ENCODE data around the gene RAP1GAP2. TPM values are rescaled to one million over a fixed set of nuclear protein-coding genes. Genes with fewer than 3 reads are reported as not detected.

RAP1GAP2 gene
- total RNA-seq, 1 donor from 2014 or later = 10.4 TPM

DNA sequence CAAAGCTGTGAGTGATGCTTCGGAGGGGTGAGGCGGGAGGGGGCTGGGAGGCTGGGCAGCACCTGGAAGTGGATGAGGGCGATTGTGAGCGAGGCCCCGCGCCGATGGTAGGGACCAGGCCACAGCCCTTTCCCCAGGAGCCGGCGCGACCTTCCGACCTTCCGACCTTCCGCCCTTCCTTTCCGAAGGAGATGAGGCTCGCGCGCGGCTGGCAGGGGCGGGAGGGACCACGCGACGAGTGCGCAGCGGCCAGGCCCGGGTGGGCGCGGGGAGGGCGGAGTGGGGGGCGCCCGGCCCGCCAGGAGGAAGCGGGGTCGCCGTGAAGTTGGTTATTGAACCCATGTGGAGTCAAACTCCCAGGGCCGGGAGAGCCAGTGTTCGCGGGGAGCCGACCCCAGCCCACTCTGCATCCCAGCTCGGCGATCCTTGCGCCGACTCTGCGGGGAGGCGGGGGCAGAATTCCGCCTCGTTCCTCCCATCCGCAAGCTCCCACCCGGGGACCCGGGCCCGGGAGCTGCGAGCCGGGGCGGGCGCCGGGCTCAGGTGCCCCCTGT lies 56.6 kb downstream of the RAP1GAP2 start:
- DNase-seq (ENCODE audit: low spot score) = no peak

DNA sequence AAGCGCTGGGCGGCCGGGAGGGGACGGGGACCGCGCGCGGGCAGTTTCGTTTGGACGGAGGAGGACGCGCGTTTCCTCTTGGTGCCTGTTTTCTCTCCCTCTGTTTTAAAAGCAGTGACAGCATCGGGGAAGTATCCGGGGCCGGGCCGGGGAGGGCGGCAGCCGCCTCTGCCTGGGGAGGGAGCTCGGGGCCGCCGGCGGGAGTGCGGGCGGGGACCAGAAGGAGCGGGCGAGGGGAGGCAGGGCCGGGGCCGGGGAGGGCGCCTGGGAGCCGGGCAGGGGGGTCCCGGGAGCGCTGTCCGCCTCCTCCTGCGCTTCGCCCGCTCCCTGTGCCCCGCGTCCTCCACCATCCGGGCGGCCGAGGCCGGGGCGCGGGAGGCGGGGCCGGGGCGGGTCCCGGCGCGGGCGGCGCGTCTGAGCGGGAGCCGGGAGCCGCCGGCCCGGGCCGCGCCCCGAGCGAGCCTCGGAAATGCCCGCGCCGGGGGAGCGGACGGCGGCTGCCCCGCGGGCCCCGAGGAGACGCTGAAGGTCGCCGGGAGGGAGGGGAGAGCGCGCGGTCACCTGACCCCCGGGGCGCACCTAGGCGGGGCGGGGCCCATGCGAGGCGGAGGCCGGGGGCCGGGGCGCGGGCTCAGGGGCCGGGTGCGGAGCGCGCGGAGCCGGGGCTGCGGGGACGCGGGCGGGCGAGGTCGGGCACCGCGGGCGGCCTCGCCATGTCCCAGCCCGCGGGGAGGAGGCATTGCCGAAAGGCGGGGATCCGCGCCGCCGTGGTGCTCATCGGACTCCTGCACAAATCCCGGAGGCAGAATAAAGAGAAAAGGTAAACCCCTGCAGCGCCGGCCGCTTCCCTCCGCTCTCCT lies 57.3 kb downstream of the RAP1GAP2 start:
- no peak for DNase-seq (ENCODE audit: low spot score)

DNA sequence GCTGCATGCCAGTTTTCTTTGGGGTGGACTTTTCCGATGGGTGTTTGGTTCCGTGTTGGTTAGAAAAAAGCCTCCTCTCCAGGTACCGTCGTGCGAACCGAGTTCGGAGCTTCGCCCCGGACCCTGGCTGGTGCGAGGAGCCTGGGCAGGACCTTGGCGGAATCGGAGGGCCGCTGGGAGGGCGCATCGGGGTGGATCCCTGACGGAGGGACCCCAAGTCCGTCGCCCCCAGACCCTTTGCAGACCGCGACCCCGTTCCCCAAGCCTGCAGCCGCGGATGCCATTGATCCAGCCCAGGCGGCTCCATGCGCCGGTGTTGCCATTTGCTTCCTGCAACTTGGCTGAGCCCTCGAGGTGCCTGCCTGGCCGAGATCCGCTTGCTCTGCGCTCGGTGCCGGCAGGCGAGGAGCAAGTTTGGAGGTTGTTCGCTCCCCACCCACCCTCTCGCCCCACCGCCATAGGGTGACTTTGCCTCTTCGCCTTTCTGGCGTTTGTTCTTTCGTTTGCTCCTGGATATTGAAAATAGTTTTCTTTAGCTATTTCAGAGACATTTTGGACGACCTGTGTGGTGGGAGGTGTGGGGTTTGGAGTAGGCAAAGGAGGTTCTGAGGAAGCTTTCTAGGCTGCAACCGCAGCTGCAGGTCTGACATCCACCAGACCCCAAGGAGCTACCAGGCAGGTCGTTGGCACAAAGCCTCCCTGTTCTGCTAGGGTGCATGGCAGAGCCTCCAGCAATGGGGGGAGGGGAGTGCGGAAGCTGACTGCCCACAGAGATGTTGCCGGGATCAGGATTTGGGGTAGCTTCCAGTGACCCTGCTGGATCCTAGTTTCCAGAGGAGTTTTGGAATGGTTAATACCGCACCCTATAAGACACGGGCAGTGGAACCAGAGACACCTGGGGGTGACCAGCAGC lies 58.2 kb downstream of the RAP1GAP2 start:
- no peak for DNase-seq (ENCODE audit: low spot score)

DNA sequence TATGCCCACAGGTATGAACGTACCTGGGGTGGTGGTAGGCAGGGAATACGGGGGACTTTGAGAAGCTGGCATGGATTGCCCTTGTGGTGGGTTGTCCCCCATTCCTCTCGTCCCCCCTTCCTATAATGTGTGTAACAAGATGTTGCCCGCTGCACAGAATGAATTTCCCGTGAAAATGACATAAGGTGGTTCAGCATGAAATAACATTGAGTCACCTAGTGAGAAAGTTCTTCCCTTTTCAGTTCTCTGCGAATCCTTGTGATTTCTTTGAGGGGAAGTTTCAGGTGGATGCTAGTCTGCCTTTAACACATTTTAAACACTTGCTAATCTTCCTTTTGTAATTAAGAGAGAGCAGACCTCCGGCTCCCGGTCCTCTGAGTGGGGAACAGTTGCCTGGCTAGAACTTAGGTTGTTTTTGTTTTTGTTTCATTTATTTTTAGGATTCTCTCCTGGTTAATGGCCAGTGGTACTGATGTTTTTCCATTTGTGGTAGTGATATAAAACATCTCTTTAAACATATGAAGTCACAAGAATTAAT lies 58.9 kb downstream of the RAP1GAP2 start:
- no peak for DNase-seq (ENCODE audit: low spot score)

DNA sequence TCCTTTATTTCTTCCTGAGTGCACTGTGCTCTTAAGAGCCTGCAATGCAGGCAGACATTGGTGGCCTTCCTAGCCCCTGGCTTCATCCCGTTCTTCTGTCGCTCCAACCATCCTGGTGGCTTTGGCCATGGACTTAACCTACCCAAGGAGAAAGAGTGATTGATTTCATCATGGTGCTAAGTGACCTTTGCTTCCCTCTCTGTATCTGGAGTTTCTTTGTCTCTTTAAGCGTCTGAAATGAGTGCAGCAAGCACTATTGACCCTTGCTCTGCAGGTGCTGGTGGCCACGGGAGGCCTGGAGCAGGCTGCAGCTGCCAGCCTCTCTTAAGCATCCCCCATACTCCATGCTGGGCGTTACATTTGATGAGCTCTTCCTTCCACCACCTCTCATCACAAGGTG lies 60.5 kb downstream of the RAP1GAP2 start:
- DNase-seq (ENCODE audit: low spot score) = no peak

DNA sequence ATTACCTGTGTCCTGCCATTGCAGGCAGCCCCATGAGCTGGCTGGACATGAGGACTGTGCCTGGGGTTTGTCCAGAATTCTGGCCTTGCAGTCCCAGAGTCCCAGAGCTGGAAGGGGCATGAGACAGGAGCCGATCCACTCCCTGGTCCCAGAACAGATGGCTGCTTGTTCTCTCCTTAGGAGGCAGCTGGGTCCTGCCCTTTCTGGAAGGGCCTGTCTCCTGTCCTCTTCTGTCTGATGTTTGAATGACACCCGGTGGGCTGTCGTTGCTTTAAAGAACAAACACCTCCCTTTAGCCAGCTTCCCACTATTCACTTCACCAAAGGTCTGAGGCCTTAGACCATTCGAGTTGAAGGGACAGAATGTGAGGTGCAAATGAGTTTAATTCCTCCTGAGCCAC lies 63.8 kb downstream of the RAP1GAP2 start:
- DNase-seq (ENCODE audit: low spot score) = no peak

DNA sequence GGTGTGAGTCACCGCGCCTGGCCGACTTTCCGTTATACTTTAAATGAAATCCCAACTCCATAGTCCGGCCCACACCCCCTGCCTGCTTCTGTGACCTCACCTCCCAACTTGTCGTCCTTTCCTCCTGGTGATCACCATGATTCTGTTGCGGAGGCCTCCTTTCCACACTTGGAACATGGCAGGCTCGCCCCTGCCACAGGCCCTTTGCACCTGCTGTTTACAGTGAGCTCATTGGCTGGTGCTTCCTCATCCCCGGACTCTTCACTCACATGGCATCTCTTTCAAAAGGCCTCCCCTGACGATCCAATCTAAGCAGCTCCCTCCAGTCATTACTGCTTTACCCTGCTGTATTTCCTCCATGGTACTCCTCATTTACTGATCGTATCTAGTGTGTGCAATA lies 64.6 kb downstream of the RAP1GAP2 start:
- no peak for DNase-seq (ENCODE audit: low spot score)

DNA sequence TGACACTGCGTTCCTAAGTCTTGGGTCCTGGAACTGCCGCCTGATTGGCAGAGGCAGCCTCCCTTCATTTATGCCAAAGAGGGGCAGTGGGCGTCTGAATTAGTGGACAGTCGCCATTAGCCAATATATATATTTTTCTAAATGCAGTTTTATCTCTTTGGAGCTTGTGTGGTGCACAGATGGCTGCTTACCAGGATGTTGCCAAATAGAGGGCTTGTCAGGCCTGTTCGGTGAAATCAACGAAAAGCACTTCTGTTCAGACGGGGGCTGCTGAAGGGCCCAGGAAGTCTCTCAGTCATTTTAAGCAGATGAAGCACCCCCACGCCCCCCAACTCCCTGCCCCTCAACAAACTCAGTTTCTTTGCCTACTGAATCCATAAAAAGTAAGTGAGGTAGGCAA lies 66.0 kb downstream of the RAP1GAP2 start:
- no peak for DNase-seq (ENCODE audit: low spot score)

DNA sequence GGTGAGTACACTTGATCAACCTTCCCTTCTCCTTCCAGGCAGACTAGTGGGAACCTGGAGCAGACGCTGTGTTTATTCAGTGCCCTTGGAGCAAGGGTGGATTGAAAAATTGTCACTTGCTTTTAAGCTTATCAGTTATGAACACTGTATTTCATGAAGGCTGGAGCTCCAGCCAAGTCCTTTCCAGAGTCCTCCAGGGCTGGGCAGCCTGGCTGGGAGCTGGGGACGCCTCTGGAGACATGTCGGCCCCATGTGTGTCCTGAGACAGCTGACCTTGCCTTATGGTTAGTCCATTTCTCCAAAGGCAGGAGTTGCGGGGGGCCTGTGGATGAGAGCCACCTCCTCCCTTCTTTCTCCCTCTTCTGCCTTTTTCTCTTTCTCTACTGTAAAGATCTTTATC lies 67.0 kb downstream of the RAP1GAP2 start:
- DNase-seq (ENCODE audit: low spot score) = no peak

DNA sequence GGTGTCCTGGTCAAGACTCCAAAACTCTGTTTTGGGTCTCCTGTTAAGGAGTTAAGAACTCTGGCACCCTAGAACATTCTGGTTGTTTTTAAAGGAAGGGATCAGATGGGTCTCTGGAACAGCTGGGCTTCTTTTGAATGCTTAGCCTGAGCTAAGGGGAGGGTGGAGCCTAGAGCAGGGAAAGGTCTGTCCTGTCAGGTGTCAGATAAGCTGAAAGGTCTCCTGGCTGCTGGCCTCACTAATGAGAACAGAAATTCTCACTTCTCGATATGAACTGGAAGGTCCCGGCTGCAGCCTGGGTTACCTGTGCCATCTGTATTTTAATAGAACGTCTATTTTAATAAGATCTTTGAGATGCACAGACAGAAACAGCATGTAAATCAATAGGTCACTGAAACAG lies 69.0 kb downstream of the RAP1GAP2 start:
- DNase-seq (ENCODE audit: low spot score) = no peak

DNA sequence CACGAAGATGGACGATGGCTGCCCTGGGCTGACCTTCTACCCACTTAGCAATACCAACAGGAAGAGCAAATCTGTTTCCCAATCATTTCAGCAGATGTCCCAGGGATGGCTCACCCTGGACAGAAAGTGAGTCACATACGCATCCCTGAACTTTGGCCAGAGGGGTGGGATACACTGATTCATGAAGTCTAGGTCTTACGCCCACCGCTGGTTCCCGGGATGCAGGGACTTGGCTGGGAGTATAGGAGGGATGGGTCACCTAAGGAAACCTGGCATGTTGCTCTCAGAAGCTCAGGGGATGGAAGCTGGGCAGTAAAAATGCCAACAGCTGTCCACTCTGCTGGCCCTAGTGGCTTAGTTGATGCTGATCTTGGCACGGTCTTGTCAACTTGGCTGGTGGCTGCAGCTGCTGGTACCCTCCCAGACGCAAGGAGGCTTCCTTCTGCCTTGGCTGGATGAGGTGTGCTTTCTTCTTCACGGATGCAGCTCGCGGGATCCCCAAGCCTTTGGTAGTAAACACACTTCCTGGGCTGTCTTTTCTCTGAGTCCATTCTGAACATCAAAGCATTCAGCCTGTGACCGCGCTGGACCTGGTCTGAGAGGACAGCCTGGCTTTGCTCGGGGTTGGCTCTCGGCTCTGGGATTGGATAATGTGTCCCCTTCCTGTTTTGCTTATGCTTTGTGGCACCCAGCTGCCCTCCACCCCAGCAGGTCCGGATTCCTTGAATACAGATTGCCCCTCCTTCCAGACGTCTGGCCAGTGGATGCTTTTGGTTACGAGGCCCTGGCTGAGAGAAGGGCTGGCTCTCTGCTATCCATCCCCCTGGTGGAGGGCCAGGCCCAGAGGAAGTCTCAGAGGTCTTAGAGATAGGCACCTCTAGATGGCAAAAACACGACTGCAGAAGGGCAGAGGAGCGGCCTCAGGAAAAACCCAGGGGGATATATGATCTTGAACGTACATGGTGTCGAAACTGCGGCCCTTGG lies 71.5 kb downstream of the RAP1GAP2 start:
- no peak for DNase-seq (ENCODE audit: low spot score)

DNA sequence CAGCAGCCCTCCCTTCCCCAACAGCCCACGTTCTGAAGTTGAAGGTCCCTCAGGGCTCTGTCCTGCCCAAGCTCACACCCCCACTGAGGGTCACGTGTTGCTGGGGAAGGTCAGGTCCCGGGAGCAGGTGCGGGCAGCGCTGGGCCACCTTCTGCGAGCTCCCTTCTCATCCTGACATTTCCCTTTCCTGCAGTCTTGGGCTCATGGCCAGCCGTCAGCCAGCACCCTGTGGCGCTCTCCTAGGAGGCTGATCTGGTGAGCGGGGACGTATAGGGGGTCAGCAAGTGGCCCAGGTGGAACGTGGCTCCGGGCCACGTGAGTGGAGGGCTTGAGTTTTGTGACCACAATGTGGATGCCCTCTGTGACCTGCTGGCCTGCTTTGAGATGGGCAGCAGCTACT lies 73.4 kb downstream of the RAP1GAP2 start:
- DNase-seq (ENCODE audit: low spot score) = no peak

DNA sequence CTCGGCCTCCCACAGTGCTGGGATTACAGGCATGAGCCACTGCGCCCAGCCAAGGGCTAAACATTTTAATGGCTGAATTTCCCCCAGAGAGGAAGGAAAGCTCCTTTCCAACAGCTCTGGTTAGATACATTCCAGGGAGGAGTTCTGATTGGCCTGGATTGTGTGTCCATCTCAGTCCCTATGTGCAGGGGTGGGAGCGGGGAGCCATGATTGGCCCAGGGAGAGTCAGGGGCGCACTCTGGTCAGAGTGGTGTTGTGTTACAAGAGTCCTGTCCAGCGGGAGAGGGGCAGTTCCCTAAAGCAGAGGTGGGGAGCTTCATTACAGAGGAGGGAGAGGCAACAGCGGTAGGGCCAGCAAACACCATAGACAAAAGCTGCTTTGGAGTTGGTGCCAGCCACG lies 75.0 kb downstream of the RAP1GAP2 start:
- no peak for DNase-seq (ENCODE audit: low spot score)

DNA sequence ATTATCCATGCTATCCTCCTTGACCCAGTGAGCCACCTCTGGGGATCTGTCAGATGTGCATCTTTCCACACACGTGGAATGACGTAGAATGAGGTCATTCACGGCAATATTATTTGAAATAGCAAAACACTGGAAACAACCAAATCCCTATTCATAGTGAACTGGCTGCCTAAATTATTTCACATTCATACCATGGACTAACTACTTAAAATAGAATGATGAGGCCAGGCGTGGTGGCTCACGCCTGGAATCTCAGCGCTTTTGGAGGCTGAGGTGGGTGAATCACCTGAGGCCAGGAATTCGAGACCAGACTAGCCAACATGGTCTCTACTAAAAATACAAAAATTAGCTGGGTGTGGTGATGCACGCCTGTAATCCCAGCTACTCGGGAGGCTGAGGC lies 75.5 kb downstream of the RAP1GAP2 start:
- DNase-seq (ENCODE audit: low spot score) = no peak

DNA sequence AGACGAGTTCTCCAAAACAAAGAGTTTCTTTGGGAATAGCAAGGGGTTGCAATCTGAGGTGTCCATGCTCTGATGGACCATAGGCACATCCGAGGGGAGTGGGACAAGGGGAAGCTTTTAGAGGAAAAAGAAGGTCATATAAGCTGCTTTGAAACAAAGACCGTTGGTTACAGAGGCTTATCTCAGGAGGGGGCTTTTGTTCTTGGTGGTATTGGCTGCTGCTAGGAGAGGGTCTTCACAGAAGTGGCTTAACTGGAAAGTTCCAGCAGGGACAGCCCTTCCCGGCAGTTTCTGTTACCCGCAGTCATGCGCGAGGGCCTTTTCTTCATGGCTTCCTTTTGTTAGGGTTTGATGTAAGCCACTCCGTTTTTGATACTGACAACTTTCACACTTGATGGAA lies 76.0 kb downstream of the RAP1GAP2 start:
- no peak for DNase-seq (ENCODE audit: low spot score)

DNA sequence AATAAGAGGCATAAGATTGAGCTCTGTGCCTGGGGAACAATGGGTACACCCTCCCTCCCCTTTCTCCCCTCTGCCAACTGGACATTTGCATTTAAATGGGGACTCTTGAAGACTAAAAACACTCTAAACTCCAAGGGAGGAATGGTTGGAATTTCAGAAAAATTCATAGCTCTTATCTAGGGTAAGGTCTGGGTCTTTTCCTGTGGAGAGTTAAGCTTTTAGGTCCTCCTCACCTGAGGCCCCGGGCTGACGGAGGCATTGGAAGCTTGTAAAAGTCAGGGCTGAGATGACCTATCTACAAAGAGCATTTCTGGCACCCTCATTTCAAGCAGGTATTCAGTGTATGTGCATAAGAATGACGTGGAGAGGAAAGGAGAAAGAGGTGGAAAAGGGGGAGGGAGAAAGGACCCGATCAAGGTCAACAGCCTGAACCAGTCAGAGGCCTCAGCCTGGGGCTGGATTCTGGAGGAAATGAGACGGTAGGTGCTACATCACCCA lies 78.0 kb downstream of the RAP1GAP2 start:
- no peak for DNase-seq (ENCODE audit: low spot score)

DNA sequence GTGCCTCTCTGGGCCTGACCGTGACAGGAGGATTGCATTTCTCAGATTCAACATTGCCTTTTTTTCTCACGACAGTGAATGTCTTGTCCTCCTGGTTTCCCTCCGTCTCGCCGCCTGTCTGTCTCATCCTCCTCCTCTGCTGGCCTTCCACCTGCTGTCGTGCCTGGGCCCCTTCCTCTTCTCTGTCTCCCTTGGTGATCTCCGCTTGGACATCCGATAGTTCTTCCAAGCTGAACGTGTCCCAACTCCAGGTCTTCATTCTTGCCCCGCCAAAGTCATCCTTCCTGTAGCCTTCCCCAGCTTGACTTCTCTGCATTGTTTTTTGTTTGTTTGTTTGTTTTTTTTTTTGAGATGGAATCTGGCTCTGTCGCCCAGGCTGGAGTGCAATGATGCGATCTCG lies 79.4 kb downstream of the RAP1GAP2 start:
- no peak for DNase-seq (ENCODE audit: low spot score)

DNA sequence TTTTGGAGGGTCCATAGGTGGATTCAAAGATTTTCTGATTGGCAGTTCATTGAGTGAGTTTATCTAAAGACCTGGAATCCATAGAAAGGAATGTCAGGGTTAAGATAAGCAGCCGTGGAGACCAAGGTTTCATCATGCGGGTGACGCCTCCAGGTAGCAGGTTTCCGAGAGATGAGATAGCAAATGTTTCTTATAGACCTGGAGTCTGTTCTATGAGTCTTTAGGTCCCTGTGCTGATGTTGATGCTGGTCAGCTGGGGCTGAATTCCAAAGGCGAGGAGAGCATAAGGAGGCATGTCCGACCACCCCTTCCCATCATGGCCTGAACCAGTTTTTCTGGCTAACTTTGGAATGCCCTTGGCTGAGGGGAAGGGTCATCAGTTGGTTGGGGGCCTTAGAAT lies 80.2 kb downstream of the RAP1GAP2 start:
- no peak for DNase-seq (ENCODE audit: low spot score)

DNA sequence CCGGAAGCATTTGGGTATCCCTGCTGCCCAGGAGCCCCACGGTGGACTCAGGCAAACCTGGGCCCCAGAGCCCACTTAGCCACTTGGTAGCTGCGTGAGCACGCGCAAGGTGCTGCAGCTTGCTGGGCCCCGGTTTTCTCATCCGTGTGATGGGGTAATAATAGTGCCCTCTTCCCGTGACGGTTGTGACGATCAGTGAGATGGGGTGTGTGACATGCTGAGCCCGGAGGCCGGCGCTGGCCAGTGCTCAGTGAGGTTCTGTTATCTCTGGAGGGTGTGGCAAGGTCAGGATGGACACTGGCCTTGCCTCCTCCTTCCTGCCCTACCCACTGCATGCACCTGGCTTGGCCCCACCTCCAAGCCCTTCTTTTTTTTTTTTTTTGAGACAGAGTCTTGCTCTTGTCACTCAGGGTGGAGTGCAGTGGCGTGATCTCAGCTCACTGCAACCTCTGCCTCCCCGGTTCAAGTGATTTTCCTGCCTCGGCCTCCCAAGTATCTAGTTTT lies 82.6 kb downstream of the RAP1GAP2 start:
- no peak for DNase-seq (ENCODE audit: low spot score)

DNA sequence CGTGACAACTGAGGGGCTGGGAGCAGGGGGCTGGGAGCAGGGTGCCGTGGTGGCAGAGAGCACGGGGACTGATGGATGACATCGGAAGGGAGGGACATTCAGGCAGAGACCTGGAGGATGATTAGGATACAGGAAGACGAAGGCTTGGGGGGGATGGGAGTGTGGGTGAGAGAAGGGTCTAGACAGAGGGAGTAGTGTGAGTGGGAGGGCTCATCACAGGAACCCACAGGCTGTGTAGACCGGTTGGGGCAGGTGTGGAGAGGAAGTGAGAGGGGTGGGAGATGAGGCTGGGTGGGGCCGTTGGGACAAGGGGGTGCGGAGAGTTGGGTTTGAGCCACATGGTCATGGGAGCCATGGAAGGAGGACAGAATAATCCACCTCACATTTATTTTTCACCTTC lies 83.8 kb downstream of the RAP1GAP2 start:
- no peak for DNase-seq (ENCODE audit: low spot score)

Data from mesenteric fat pad (tissue), 1 donor.